Stimulated activated CD4-positive, alpha-beta T cell treated with anti-CD3 and anti-CD28 coated beads, Interleukin-1b, Interleukin-23, amount 100 ng/mL, for 1 hour (primary cell): ENCODE results near the gene PRKCA.
"Not testable (repeated sequence)": the region's sequence is repeated elsewhere in the genome, so short reads cannot be mapped to it uniquely, and the experiment has no call there.

Experiments used
- DNase-seq, 2 donors: peaks; one replicate each; pipeline ENCODE4 v3.0.0-alpha.2; 2020; ENCODE audit warnings: low read depth in 2 of 2

The PRKCA gene

DNA sequence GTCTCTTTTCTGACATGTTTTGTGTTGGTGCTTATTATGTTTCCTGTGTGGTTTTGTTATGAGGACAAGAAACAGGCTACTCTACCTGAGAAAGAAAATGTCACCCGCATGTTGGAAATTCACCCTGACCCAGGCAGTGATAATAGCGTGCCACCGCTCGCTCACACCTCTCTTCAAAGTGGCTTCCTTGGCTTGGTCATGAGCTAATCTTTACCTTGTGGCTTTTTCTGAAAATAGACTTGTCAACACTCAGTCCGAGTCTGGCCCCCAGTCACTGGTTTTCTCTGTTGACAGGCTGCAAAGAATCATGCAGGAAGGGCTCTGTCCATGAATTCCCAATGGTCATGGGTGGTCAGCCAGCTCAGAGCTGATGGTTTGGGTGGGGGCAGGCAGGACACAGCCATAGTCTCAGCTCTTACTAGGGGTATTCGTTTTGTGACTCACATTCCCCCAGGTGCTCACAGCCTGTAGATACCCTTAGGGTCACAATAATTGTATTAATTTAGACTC lies 411.2 kb downstream of the PRKCA start:
- DNase-seq: no peak

- no peak for DNase-seq
Measured at GRCh38 chr17:66714046-66715023, 411.9 kb downstream of the PRKCA start.

DNA sequence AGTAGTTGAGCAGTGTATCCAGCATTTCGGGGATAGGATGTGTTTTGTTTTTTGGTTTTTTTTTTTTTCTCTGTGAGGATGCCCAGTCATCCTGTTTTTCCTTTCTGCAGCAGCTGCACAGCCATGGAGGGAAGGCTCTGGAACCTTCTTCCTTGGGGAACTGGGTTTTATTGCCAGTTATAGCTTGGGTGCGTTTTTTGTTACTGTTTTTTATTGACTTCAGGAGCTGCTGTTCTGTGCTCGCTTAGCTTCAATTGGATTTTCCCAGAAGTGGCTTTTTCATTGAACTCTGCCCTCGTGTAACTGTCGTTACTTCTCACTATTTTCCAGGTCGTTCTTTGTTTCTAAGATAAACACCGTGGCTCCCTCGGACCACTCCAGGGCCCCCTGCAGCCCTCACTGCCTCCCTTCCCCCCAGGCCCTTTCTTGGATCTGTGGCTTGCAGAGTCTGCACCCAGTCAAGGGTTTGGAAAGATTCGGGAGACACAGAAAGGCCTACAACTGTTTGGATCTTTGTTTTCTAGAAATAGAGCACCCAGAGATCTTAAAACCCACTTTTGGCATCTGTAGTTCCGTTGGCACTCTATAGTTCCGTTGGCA lies 412.8 kb downstream of the PRKCA start:
- no peak for DNase-seq

GRCh38 chr17:66715745-66716156 lies 413.3 kb downstream of the PRKCA start:
- no peak for DNase-seq

GRCh38 chr17:66716236-66717026 lies 414.0 kb downstream of the PRKCA start:
- DNase-seq: no peak

DNA sequence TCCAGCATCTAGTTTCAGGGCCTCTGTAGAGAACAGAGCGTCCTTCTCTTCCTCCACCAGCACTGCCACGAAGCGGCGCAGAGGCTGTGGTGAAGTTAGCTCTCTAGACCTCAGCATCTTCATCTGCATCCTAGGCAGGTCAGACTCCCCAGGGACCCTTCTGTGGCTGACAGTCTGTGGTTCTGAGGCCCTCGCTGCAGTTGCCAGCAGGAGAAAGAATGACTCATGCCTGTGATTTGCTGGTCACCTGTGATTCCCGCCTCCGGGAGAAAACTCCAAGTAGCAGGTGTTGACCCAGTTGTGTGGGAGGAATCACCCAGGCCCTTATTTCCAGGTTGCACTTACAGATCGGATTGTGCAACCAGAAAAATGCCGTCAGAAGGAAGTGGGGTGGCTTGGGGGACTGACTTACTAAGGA lies 415.2 kb downstream of the PRKCA start:
- no peak for DNase-seq

- no peak for DNase-seq
Measured at GRCh38 chr17:66720027-66720426, 417.6 kb downstream of the PRKCA start.

DNA sequence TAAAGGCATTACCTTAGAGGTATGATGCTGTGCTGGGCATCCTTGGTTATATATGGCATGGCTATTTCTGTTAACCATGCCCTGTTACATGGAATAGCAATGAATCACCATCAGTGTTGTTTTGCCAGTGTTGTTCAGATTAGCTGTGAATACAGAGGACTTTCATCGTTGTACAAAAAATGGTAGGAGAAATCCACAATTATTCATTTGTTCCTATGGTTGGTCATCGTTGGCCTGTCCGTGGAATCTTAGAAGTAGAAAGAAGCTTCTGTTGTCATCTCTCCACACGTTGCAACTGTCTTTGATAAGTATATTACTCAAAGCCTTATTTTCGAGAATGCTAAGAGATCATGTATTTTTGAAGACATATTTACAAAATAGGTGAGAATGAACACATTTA lies 418.2 kb downstream of the PRKCA start:
- no peak for DNase-seq

- no peak for DNase-seq
Measured at GRCh38 chr17:66722341-66722740, 419.9 kb downstream of the PRKCA start.

- no peak for DNase-seq
Measured at GRCh38 chr17:66724581-66725341, 422.3 kb downstream of the PRKCA start.

- not testable (repeated sequence) for DNase-seq
Measured at GRCh38 chr17:66725438-66725837, 423.0 kb downstream of the PRKCA start.

DNA sequence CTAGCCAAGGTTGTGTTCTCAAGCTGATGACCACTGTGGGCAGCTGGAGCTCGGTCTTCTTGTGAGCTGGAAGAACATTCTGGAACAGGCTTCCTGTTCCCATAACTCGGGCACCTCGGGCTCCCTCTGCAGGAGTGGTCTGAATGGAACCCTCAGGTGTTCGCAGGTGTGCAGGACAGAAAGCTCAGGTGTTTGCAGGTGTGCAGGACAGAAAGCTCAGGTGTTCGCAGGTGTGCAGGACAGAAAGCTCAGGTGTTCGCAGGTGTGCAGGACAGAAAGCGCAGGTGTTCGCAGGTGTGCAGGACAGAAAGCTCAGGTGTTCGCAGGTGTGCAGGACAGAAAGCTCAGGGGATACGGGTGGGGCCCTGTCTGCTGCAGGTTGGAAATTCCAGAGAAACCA lies 423.5 kb downstream of the PRKCA start:
- no peak for DNase-seq

GRCh38 chr17:66726371-66726770 lies 424.0 kb downstream of the PRKCA start:
- DNase-seq: no peak

GRCh38 chr17:66726846-66727245 lies 424.4 kb downstream of the PRKCA start:
- no peak for DNase-seq

DNA sequence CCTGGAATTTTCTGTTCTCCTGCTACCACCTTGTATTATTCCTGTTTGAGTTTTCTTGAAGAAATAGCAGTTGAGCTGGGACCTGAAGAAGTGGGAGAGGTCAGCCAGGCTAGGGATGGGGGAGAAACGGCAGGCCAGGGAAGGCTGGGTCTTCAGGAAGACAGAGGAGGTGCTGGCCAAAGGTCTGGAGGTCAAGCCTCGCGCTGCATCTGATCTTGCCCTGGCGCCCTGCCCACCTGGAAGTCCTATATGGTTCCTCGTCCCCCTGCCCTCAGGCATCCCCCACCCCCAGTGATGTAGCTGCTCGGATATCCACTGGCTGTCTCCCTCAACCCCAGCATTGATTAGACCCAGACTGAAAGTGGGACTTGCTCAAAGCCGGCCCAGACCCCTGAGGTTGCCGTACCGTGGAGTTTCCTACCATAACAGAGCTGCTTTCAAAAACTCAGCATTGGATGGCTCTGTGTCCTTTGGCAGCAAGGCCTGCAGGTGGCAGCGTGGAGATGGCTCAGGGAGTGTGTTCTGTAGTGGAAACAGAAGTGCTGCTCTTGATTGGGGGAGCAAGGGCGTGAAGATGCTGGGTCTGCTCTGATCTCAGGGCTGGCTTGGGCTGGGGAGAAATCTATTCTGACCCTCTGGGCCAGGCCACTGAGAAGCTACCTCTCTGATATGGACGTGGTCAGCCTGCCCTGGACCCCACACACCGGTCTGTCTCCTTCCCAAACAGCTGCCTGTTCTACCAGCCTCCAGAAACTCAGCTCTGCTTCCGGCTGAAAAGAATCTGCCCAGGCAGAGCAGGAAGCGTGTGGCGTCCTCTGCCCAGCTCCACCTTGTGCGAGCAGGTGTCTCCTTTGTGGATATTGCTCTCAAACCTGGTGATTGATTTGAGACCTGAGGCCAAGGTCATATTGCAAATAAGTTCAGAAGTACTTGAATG lies 425.5 kb downstream of the PRKCA start:
- DNase-seq: peak in 1 of 2 donors; percentile 8

DNA sequence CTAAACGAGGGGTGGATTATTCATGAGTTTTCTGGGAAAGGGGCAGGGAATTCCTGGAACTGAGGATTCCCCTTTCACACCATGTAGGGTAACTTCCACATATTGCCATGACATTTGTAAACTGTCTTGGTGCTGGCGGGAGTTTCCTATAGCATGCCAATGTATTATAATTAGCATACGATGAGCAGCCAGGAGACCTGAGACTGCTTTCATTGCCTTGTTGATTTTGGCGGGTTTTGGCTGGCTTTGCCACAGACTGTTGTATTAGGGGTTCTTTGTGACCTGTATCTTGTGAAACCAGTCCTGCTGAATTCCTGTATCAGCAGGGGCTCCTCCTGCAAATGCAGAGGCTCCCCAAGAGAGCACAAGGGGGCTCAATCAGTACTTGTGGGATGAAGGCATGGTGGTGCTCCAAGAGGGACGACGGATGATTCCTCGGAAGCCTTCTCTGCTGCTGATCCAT lies 428.1 kb downstream of the PRKCA start:
- DNase-seq: no peak

DNA sequence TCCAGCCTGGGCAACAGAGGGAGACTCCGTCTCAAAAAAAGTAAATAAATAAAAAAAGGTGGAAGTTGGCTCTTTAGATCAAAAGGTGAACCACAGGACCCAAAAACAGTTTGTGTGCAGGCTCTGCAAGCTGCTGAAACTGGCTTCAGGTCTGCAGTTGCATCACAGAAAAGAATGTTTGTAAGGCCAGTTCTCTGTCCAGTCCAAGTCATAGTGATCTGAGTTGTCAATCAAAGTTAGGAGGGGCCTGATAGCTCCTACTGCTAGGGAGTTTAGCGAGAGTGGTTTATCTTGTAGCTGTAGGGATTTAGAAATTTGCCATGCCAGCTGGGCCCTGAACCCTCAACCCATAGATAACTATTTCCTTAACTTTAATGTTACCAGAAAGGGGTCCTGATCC lies 431.3 kb downstream of the PRKCA start:
- DNase-seq: no peak

- no peak for DNase-seq
Measured at GRCh38 chr17:66734186-66734943, 432.0 kb downstream of the PRKCA start.

- DNase-seq: no peak
Measured at GRCh38 chr17:66737524-66737923, 435.1 kb downstream of the PRKCA start.
